OCI-LY3 (cell line): ENCODE data around the gene ITPA.

Source experiments
- EZH2phosphoT487 ChIP-seq: fragments of 200-600 bp; shearing (Covaris generic); IDR thresholded peaks from 2 replicates; pipeline ENCODE4 v1.6.1; 2018; ENCODE audit warnings: antibody characterized with exemption, mixed run types, low read depth
- TF ChIP-seq, protein P1 (sequence below): fragments of 200-600, 300-600 bp; sonication (generic); IDR thresholded peaks from 2 replicates; pipeline ENCODE4 v1.5.1; 2014; ENCODE audit warnings: antibody characterized with exemption, low read length, low read depth

DNA sequence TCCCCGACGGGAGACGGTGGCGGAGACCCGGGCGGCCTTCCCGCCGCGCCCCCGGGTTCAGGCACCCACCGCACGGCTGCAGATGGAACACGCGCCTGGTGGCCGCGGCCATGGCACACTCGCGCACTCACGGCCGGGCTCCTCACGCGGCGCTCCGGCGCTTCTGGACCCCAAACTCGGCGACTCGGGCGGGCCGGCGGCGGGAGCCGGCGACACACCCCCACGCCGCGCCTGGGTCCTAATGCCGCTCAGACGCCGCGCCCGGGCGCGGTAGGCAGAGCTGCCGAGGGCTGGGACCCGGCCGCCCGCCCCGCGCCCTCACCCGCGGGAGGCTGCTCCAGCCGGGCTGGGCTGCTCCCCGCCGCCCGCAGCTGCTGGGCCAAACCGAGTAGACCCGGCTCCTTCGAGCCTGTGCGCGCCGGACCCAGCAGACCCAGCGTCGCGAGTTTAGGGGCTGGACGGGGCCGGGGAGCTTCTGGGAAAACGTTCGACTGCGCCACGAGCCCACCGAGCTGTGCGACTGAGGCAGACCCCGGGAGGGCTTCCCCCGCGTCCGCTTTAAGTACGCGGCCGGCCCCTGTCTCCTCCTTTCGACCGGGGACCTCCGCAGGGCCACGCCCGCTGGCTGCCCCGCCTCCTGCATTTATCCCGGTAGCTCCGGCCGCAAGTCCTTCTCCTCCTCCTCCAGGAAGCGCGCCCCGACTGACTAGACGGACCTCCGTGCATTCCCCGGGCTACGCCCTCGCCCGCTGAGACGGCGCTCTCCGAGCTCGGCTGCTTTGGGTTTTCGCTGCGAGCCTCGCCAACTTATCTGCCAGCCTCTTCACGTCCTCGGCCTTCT, 29.9 kb downstream of the ITPA start, which contains the start of gene SLC4A11:
- TF ChIP-seq, protein P1, sequence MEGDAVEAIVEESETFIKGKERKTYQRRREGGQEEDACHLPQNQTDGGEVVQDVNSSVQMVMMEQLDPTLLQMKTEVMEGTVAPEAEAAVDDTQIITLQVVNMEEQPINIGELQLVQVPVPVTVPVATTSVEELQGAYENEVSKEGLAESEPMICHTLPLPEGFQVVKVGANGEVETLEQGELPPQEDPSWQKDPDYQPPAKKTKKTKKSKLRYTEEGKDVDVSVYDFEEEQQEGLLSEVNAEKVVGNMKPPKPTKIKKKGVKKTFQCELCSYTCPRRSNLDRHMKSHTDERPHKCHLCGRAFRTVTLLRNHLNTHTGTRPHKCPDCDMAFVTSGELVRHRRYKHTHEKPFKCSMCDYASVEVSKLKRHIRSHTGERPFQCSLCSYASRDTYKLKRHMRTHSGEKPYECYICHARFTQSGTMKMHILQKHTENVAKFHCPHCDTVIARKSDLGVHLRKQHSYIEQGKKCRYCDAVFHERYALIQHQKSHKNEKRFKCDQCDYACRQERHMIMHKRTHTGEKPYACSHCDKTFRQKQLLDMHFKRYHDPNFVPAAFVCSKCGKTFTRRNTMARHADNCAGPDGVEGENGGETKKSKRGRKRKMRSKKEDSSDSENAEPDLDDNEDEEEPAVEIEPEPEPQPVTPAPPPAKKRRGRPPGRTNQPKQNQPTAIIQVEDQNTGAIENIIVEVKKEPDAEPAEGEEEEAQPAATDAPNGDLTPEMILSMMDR, result no peak
- no peak for TF ChIP-seq EZH2phosphoT487
